Globus pallidus (tissue), 1 donor: ENCODE measurements around the gene FBXW9.
"Not testable (repeated sequence)": the region's sequence is repeated elsewhere in the genome, so short reads cannot be mapped to it uniquely, and the experiment has no call there.

Experiments used
- DNase-seq: peaks from one replicate; pipeline ENCODE4 v3.0.0-alpha.2; 2015; ENCODE audit warnings: low spot score

FBXW9 gene

DNA sequence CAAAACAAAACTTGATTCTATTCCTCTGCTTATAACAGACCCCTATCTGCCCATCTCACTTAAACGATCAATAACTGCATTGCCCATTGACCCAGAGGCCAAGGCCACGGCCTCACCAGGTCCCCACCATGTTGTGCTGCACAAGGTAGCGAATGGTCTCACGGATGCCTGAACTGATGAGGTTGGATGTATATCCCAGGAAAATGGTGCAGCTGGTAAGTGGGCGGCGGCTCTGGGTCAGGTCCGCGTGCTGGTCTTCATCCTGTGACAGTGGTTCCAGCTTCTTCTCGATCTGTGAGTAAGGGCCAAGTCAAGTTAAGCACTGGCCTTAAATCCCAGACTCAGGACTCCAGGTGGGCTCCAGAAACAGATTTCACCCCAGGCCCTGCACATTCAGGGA lies 16.4 kb downstream of the FBXW9 start:
- DNase-seq: no peak

DNA sequence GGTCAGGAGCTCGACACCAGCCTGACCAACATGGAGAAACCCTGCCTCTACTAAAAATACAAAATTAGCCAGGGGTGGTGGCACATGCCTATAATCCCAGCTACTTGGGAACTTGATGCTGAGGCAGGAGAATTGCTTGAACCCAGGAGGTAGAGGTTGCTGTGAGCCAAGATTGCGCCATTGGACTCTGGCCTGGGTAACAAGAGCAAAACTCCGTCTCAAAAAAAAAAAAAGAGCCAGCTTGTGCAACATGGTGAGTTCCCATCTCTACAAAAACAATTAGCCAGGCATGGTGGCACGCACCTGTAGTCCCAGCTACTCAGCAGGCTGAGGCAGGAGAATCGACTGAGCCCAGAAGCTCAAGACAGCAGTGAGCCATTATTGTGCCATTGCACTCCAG lies 18.4 kb downstream of the FBXW9 start:
- not testable (repeated sequence) for DNase-seq

DNA sequence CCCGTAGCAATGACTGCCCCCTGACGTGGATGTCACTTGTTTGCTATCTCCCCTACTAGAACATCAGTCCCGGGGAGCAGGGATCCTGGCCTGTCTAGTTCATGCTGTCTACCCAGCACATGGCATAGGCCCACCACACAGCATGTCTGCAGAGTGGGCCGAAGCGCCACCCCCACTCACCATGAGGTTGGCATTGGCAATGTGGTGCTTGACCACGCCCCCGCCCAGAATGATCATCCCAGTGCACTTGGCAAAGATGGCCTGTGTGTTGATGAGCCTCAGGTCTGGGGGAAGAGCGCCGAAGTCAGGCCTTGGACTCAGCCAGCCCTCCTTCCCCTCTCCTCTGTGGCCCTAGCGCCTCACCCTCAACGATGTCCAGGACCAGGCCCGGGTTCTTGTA lies 19.5 kb downstream of the FBXW9 start:
- no peak for DNase-seq

DNA sequence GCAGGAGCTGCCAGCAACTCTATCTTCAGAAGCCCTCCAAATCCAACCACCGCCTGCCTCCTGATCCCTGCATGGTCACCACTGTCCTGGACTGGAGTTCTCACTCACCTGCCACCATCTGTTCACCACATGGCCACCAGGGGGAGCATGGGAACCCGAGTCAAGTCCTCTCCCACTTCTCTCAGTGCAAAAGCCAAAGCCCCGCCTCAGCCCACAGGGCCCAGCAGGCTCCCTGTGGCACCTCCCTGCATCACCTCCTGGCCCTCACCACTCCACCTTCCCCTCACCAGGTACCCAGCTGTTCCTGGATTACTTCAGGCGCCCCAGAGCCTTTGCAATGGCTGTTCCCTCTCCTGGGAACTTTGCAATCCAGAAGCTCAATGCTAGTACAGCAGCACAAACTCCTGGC lies 20.0 kb downstream of the FBXW9 start:
- peak; percentile 46 for DNase-seq

- DNase-seq: no peak
Observed at GRCh38 chr19:12675940-12676339, 20.5 kb downstream of the FBXW9 start.

DNA sequence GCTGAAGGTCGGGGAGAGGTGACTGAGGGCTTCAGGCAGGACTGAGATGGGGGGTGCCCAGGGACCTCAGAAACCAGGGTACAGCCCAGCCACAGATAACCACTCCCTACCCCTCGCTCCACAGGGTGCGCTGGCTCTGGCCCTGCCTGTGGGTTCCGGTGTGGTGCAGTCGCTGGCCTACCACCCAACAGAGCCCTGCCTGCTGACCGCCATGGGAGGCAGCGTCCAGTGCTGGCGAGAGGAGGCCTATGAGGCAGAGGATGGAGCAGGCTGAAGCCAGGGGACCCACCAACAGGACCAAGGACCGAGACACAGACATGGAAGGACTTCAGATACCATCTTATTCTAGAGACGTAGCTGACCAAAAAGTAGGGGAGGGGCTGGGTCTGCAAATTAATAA lies 21.0 kb downstream of the FBXW9 start:
- DNase-seq: no peak

DNA sequence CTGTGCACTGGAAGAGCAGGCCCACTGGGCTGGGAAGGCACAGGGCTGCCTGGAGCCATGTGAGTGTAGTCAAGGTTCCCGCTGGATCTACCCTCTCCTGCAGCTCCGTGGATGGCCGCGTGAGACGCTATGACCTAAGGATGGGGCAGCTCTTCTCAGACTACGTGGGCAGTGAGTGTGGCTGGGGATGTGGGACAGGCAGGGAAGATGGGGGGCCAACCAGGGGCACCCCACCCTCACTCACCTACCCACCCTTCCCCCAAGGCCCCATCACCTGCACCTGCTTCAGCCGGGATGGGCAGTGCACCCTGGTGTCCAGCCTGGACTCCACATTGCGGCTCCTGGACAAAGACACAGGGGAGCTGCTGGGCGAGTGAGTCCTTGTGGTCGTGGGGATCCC lies 23.7 kb downstream of the FBXW9 start:
- DNase-seq: no peak

DNA sequence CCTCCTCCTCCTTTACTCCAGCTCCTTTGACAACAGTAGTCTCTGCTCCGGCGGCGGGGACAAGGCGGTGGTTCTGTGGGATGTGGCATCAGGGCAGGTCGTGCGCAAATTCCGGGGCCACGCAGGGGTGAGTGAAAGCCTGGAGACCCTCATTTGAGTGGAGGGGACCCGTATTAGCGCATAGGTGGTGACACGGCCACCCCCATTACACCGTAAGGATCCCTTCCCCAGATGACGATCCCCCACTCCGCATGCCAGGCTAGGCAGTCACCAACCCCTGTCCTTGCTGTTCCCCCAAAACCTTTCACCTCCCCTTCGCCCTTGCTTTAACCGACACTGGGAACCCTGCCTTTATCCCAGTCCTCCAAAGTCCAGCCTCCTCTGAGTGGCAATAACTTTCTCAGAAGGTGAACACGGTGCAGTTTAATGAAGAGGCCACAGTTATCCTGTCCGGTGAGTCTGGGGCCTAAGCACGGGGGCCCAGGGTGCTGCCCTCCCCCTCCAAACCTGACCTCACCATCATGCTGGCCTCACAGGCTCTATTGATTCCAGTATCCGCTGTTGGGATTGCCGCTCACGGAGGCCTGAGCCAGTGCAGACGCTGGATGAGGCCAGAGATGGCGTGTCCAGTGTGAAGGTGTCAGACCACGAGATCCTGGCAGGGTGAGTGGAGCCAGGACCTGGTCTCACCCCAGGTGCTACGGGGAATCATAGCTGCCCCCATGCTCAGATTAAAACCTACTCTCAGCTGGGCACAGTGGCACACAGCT lies 26.1 kb downstream of the FBXW9 start:
- DNase-seq: no peak

DNA sequence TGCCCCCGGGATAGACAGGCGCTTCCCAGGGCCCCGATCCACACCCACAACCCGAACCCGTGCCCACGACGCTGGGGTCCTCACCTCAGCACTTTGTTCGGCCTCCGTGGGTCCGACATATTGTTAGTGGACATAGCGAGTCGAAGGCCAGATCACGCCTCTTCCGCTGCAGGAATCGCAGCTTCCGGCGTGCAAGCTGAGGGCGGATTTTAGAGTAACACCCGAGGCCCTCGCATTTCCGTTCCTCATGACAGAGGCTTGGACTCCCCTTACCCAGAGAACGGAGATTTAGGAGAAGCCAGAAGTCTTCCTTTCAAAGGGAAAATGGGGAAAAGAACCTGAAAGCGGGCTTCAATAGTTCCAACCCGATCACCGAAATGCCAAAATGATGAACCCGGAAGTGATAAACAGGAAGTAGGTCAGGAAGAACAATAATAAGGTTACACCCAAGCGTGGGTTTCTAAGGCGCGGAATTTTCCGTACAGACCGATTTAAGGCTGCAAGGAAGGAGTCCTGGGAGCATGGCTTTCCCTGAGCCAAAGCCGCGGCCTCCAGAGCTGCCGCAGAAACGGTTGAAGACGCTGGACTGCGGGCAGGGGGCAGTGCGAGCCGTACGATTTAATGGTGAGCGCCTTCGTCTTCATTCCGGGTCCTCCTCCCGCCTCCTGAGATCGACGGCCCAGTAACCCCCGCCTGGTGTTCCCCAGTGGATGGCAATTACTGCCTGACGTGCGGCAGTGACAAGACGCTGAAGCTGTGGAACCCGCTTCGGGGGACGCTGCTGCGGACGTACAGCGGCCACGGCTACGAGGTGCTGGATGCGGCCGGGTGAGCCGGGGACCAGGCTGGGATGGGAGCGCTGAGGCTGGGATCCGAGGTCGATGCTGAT lies 26.9 kb downstream of the FBXW9 start:
- peak; percentile 86 for DNase-seq

GRCh38 chr19:12668932-12669269 lies 27.5 kb downstream of the FBXW9 start:
- DNase-seq: peak; percentile 41

DNA sequence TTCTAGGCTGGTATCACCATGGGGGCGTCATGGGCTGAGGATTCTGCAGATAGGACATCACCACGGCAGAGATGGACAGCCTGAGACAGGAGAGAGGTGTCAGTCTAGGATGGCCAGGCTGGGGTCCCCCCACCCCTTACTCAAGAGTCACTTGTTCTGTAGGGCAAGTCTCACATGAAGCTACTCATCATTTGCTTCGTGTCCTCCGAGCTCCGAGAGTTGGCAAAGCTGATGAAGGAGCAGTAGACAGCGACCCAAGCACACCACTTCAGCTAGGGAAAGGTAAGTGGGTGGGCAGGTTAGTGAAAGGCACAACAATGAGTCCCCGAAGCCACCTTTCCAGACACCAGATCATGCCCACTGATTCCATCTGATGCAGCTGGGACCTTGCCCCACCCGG lies 28.1 kb downstream of the FBXW9 start:
- no peak for DNase-seq

DNA sequence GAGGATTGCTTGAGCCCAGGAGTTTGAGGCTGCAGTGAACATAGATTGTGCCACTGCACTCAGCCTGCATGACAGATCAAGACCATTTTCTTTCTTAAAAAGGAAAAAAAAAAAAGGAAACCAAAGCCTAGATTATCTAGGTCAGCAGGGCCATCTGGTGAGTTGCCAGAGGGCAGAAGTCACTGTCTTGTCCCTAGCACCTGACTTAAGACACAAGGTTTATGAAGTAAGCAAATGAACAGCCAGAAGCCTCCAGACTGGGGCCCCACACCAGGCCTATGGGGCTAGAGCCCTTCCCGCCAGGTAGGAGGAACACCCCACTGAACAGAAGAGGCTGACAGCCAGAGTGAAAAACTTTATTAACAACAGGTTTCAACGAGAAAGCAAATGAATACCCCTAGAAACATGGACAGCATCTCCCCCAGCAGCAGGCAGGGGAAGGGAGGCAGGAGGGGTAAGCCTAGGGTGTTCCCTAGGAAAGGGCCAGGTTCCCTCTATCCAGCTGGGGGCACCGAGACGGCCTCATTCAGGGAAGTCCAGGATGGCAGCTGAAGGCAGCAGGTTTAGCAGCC lies 28.6 kb downstream of the FBXW9 start:
- DNase-seq: no peak

DNA sequence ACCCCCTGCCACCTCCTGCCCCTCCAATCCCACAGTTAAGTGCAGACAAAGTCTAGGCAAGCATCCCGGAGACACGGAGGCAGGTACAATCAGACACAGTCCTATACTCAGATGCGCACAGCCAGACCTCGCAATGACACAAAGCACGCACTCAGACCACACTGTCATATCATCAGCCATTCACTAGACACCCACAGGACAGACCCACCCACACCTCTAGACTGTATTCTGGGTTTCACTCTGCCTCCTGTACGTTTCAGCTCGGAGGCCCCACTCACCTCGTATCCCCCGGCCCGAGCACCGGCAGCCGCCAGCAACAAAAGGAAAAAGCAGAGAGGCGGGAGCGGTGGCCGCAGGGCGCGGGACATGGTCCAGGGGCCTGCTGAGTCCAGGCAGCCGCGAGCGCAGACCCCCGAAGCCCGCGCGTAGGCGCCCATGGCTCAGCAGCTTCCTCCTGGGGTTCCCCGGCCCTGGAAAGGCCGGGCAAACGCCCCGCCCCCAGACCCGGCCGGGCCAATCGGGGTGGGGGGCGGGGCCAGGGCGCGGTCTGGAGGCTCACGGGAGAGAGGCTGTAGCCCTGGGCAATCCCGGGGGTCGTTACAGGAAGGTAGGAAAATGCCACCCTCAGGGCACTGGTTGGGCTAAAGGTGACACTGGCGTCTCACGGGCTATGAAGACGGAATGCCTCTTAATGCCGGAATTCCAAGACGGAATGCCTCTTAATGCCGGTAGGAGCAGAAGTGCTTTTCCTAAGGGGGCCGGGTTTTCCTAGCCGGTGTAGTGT lies 30.0 kb downstream of the FBXW9 start, which contains the start of the genes MAN2B1 and WDR83:
Gene MAN2B1, minus strand, starts transcription at position 478 of the 784 bp plus-strand sequence. Its CDS starts 41 bp downstream, at position 437.
Gene WDR83, plus strand, starts transcription at position 543 of the 784 bp plus-strand sequence. CDS start 2,984 bp downstream, outside the sequence.
- DNase-seq: peak; percentile 78

GRCh38 chr19:12665671-12666264 lies 30.7 kb downstream of the FBXW9 start:
- DNase-seq: no peak

GRCh38 chr19:12665281-12665573 lies 31.2 kb downstream of the FBXW9 start:
- DNase-seq: peak; percentile 43

DNA sequence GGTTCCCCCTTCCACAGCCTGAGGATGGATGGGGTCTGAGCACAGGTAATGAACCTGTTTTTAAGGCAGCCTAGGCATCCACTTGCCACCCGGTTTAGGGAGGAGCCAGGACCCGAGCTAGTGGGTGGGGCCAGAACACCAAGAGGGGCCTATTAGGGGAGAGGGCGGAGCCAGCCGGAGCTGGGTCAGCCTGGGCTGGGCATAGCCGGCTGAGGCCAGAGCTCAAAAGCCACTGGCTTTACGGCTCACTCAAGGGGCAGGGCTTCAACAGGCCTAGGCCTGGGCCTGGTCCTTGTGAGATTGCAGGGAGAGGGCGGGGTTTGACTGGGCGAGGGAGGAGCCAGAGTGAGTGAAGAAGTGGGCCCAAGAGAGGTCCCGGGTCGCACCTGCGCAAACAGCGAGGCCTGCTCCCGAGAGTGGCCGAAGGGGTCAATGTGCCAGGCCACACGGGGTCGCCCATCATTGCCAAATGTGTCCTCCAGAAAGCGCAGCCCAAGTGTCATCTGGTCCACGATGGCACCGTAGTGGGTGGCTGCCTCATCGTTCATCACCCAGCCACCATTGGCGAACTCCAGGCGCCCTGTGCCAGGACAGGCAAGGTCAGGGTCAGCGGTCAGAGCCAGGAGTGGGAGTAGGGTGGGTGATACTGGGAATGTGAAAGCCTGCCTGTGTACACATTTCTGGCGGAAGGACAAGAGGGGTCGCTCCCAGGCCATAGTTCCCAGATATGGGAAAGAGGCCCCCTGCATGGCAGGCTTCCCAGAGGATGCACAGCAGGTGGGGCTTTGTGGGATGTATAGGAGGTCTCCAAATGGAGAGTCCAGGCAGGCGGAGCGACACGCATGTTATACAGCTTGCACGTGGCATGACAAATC lies 31.8 kb downstream of the FBXW9 start:
- no peak for DNase-seq

DNA sequence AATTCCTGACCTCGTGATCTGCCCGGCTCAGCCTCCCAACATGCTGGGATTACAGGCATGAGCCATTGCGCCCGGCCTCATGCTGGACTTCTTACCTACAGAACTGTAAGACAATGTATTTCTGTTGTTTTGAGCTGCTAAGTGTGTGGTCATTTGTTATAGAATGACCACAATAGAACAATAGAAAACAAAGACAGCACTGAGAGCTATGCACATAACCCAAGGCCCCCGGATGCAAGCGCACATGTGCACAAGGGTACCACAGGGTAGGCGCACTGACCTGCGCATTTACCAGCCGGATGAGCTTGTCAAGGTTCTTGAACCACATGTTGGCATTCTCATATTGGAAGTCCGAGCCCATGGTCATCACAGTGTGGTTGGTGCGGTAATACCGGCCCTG lies 35.5 kb downstream of the FBXW9 start:
- DNase-seq: peak; percentile 76

DNA sequence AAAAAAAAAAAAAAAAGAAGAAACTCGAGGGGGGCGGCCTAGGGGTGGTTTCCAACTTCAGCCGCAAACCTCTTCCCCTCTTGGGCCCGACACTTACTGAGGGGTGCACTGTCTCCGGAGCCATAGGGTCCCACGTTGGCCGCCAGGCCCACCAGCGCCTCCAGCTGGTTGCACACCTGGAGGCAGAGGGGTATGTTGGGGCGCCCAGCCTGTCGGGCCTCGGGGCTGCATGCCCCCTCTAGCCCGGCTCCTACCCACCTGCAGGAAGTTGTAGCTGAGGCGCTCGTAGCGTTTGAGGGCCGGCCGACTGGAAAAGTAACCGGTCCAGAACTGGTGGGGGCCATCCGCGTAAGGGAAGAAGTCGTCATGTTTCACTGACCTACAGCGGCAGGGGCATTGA lies 38.5 kb downstream of the FBXW9 start:
- no peak for DNase-seq

DNA sequence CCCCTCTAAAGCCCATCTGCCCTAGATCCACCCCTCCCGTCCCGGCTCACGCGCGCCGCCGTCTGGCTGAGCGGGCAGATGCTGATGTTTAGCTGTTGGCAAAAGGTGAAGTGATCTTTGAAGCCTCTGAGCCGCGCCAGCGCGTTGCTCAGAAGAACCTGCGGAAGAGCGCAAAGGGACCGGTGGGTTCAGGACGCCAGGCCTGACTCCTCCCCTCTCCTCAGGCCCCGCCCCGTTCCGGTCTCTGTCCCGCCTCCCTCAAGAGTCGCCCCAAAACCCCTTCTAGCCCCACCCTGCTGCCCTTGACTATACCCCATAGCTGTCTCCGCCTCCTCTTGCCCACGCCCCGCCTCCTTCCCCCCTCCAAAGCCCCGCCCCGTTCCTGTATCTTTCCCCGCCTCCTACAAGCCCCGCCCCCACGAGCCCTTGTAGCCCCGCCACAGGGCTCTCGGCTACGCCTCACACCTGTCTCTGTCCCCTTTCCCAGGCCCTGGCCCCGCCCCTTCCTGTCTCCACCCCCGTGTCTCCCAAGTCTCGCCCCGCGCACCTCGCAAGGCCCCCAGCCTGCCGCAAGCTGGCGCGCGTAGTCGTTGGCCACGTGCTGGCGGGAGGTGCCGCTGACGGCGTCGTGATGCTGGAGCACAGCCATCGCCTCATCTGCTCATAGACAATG lies 39.4 kb downstream of the FBXW9 start:
- no peak for DNase-seq

- no peak for DNase-seq
Observed at GRCh38 chr19:12655546-12655945, 40.9 kb downstream of the FBXW9 start.
